HG03108 (cell line): Measurements from ENCODE around the gene RTN3.
"Not testable (repeated sequence)": the region's sequence is repeated elsewhere in the genome, so short reads cannot be mapped to it uniquely, and the experiment has no call there.

Experiments
- ATAC-seq: cut with Tn5 transposase; IDR thresholded peaks from one replicate; pipeline ENCODE4 v1.9.1; 2021; ENCODE audit warnings: moderate library complexity; ENCODE audit not compliant: unreplicated experiment

Gene RTN3

GRCh38 chr11:63680834-63681320 is 423 bp upstream of the RTN3 start:
- ATAC-seq: peak; percentile 2

- no peak for ATAC-seq
These were observed 1.0 kb downstream of the RTN3 start for GRCh38 chr11:63682066-63683021.

GRCh38 chr11:63683133-63683991 is 2.1 kb downstream of the RTN3 start:
- no peak for ATAC-seq

- not testable (repeated sequence) for ATAC-seq
These were observed 3.9 kb downstream of the RTN3 start for GRCh38 chr11:63685158-63685721.

GRCh38 chr11:63686926-63687325 is 5.6 kb downstream of the RTN3 start:
- ATAC-seq: no peak

GRCh38 chr11:63687845-63688244 is 6.5 kb downstream of the RTN3 start:
- ATAC-seq: no peak

GRCh38 chr11:63694596-63694995 is 13.3 kb downstream of the RTN3 start:
- ATAC-seq: no peak

GRCh38 chr11:63698976-63699733 is 17.9 kb downstream of the RTN3 start:
- ATAC-seq: no peak

- ATAC-seq: no peak
These were observed 18.6 kb downstream of the RTN3 start for GRCh38 chr11:63699896-63700295.

- no peak for ATAC-seq
These were observed 24.2 kb downstream of the RTN3 start for GRCh38 chr11:63705526-63705925.

- ATAC-seq: no peak
These were observed 27.5 kb downstream of the RTN3 start for GRCh38 chr11:63708764-63709163.

- ATAC-seq: no peak
These were observed 28.1 kb downstream of the RTN3 start for GRCh38 chr11:63709336-63709884.

- no peak for ATAC-seq
These were observed 29.3 kb downstream of the RTN3 start for GRCh38 chr11:63710476-63711217.

- ATAC-seq: no peak
These were observed 30.5 kb downstream of the RTN3 start for GRCh38 chr11:63711838-63712237.

GRCh38 chr11:63713766-63714165 is 32.5 kb downstream of the RTN3 start:
- no peak for ATAC-seq

- ATAC-seq: no peak
These were observed 34.7 kb downstream of the RTN3 start for GRCh38 chr11:63716046-63716445.

- ATAC-seq: no peak
These were observed 37.7 kb downstream of the RTN3 start for GRCh38 chr11:63719001-63719400.

GRCh38 chr11:63719987-63720386 is 38.7 kb downstream of the RTN3 start:
- no peak for ATAC-seq

- ATAC-seq: no peak
These were observed 39.3 kb downstream of the RTN3 start for GRCh38 chr11:63720611-63721010.

GRCh38 chr11:63729326-63729725 is 48.0 kb downstream of the RTN3 start:
- ATAC-seq: no peak
